GM21423 (cell line): ENCODE results near the gene CCDC148.

Experiments
- ATAC-seq: cut with Tn5 transposase; IDR thresholded peaks from one replicate; pipeline ENCODE4 v1.9.1; 2021; ENCODE audit warnings: mild to moderate bottlenecking, moderate library complexity; ENCODE audit not compliant: unreplicated experiment

The CCDC148 gene

DNA sequence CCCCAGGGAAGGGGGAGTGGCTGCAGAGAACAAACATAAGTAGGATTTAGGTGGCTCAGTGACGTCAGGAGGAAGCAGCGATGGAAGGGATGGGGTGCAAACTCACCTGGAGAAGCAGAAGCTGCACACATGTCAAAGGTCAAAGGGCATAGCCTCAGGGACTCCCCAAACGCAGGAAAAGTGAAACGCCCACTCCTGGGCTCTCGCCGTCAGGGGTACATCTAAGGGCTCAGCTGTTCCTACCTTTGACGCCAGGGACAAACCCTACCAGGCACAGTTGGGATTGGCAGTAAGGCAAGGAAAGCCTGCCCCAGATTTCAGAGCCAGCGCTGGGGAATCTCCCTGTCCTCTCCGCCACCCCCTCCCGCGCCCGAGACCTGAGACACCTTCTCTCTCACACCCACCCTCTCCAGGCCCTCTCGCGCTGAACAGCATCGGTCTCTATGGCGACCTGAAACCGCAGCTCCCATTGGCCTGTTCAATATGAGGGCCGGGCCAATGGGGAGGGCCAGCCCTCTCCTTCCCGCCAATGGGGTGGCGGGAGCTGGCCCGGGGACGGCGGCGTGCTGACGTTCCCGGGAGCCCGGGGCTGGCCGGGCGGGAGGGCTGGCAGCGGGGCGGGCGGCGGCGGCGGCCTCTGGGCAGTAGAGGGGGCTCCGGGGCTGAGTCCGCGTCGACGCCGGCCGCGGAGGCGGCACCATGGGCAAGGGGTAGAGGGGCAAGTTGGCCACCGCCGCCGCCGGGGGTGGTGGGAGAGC lies at the start of gene CCDC148, which contains the start of gene PKP4:
TSS of gene CCDC148 (minus strand) at position 445 of the 758 bp plus-strand sequence. CDS start at position 131, 314 bp downstream.
TSS of gene PKP4 (plus strand) at position 644 of the 758 bp plus-strand sequence. CDS start 76,233 bp downstream, outside the sequence.
- ATAC-seq = peak; percentile 92

DNA sequence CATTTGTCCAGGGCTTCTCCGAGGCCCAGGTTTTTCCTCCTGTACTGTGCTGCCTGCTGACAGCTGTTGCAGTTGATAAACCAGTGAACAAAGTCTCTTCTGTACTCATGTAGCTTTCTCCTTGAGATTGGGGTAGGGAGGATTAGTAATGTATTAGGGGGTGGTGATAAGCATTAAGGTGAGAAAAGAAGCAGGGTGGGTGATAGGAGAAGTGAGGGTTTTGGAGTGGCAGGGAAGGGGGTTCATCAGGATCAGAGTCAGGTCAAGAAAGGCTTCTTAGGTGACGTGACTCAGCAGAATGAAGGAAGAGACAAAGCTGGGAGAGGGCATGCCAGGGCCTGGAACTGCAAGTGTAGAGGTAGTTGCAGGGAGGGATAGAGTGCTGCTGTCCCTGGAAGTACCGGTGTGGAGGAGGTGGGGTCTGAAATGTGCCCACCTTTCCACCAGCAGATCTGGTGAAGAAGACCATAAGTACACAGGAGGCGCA lies 48.9 kb upstream of the CCDC148 start:
- no peak for ATAC-seq

DNA sequence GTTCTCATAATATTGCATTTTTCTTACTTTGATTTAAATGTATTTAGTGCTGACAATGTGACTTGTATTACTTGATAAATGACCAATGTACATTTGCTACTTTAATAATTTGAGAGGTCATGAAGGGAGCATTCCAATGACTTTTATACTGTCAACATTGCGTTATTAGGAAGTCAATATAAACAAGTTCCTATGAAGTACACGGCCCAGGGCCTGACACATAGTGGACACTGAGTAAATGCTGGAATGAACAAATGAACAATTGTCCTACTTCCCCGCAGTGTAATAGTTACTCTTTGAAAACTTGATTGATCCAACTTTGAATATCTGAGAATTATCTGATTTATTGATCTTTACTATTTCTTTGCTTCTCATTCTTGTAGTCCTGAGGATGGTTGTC lies 47.5 kb upstream of the CCDC148 start:
- no peak for ATAC-seq

DNA sequence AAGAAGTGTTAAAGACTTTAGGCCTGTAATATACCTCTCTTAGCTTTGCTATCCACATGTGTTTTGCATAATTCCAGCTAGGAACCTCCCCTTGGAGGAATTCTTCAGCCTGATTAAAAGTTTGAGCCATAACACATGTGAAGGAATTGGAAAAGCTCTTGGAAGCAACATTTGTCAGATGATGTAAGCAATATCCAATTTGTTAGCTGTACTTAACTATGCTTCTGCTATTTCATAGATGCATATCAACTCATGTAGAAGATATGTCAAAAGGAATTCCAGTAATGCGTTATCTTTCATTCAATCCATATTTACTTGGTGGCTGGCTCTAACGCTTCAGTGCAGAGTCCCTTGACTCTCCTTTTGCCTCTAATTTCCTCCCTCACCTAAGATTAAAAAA lies 46.4 kb upstream of the CCDC148 start:
- ATAC-seq = no peak

DNA sequence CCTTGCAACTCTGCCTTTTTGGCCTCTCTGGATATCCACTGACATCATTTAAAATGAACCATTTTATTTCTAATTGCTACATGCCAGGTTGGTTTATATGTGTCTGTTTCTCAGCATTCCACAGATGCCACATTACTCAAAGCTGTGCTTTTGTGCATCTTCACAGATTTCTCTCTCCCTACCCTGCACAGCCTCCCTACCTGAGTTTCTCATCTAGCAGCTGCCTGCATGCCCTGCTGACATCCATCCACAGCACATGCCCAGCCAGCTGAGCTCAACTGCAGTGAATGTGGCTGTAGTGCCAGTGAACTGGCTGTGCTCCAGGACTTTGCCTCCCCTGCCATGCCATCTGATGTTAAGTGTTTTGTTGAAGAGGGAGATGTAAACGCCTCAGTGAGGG lies 44.7 kb upstream of the CCDC148 start:
- no peak for ATAC-seq

DNA sequence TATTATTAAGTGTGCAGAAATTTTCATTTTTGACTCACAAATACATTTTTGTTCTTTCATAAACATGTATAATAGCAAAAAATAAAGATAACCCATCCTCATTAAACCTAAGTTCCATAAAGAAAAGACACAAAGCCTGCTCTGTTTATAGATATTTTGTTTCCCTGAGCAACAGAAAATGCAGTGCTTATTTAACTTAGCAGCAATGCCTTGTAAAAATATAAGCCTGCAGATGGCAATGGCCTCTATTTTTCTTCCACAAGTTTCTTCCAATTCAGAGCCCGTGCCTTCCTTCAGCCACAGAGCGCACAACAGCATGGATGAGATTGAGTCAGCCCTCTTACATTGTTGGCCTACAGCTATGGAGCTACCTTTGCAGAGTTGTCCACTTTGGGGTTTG lies 43.8 kb upstream of the CCDC148 start:
- ATAC-seq = no peak

DNA sequence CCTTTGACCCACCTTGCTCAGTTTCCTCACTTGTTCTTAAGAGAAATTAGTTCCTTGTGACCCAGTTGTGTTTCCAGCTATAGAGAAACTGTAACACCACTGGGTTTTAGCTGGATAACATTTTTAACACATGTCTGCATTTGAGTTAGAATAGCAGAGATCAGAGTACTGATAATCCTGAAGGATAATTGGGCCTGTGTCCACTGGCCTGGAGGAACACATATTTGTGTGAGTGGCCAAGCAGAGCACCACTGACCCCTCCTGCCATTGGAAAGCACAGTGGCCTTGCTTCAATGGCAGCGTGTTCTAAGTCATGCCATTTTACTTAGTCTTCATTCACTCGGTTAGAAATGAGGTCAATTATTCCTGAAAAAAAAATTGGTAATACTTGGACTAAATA lies 42.8 kb upstream of the CCDC148 start:
- ATAC-seq = no peak

DNA sequence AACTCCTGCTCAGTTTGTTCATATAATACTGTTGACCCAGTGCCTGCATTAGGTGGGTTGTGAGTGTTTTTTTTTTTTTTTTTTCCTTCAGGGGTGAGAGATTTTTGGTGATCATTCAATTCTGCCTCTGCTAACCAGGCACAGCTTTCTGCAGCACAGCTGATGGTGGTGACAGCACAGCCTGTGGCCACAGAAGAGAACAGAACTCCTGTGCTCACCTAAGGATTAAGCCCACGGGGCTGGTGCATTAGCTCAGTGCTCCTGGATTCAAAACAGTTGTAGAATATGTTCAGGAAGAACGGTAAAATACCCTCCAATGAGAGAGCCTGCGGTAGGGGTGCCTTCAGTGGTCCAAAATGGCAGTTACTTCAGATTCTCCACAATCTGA lies 42.2 kb upstream of the CCDC148 start:
- no peak for ATAC-seq

DNA sequence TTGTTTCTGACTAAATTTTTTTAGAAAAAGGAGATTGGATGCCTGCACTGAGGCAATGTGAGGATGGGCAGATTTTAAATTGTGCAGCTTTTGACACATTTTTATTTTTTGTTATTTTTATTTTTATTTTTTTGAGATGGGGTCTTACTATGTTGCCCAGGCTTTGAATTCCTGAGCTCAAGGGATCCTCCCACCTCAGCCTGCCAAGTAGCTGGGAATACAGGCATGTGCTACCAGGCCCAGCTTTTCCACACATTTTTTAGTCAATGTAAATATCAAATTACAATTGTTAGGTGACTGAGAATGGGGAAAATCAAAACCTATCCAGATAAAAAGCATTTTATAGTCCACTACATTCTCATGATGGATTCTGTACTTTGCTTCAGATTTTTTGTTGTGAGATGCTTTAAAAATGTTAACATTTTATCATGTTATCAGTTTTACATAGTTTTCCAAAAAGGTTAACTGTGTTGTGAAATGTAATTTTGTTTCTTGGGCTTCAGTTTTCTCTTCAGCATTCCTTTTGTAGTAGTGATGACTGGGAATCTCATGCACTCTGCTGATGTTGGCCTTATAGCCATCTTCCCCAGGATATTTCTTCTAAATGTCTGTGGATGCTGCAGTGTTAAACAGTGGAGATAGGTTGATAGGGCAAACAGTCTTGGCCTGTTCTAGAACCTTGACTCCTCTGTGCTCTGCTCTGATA lies 41.6 kb upstream of the CCDC148 start:
- ATAC-seq = no peak

DNA sequence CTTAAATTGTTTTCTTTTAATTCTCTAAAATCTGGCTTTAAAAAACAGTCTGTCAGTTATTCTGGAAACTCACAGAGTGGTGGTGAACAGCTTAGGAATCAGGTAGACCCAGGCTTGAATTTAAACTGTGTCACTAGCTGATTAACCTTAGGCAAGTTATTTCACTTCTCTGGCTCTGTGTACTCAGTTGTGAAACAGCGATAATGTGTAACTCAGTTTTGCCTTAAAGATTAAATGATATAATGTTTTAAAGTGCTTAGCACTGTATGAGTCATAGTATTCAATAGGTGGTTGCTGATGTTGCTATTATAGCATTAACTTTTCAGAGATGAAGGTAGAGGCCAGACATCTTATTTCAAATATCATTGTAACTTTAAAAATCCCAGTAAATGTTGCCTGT lies 40.9 kb upstream of the CCDC148 start:
- ATAC-seq = no peak

DNA sequence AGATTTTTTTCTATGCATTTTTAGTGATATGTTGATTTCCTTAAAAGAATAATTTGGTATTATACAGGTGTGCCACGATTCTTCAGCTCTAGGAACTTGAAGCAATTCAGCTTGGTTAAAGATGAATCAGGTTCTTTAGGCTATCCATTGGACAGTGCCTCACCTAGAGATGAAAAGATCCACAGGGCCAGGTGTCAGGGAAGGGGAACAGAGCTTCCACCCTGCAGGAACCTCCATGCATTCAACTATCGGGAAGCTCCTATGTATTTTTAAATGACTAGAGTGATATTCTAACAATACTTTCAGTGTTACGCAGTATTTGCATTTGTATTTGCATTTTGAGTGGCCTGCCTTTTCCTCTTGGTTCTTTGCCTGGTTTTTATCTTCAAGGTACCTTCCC lies 40.4 kb upstream of the CCDC148 start:
- ATAC-seq = no peak

DNA sequence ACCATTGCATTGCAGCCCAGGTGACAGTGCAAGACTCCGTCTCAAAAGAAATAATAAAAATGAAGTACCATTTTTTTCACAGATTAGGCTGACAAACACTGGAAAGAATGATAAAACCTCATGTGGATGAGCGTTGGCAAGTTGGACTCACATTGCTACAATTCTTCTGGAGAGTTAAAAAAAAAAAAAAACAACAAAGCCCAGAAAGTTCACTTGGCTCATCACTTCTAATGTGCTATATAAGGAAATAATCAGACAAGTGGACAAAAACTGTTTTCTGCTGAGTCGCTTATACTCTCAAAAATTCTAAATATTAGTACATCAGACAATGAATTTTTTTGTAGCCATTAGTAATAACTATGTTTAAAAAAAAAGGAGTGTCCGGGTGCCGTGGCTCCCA lies 38.6 kb upstream of the CCDC148 start:
- ATAC-seq = no peak

DNA sequence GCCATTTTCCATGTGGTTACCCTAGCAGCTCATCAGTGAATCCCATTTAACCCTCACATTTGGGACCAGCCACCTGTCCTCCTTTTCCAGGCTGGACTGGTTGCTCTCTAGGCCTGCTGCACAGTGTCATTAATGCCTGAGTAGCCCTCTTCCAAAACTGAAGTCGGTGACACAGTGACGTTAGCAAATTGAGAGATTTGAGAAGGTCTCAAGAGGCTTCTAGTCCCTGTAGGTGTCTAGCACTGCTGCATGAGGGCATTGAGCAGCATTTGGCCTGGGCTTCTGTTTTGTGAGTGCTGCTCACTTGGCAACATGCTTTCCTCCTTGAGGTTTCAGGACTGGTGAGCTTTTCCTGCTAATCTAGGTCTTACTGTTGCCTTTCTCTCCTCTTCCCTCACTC lies 36.9 kb upstream of the CCDC148 start:
- no peak for ATAC-seq

DNA sequence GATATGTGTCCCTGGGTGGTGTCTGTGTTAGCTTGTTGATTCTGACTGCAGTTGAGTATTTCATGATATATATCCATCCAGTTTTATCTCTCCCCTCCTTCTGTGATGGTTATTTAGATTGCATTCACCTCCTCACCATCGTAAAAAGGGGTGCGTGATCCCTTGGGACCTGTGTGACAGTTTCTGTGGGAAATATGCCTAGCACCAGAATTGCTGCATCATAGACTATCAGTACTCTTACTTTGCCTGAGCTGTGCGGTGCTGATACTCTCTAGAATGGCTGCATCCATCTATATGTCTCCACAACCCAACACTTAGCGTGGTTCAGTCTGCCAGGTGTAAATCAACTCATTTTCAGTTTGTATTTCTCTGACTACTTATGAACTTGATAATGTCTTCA lies 34.5 kb upstream of the CCDC148 start:
- no peak for ATAC-seq

DNA sequence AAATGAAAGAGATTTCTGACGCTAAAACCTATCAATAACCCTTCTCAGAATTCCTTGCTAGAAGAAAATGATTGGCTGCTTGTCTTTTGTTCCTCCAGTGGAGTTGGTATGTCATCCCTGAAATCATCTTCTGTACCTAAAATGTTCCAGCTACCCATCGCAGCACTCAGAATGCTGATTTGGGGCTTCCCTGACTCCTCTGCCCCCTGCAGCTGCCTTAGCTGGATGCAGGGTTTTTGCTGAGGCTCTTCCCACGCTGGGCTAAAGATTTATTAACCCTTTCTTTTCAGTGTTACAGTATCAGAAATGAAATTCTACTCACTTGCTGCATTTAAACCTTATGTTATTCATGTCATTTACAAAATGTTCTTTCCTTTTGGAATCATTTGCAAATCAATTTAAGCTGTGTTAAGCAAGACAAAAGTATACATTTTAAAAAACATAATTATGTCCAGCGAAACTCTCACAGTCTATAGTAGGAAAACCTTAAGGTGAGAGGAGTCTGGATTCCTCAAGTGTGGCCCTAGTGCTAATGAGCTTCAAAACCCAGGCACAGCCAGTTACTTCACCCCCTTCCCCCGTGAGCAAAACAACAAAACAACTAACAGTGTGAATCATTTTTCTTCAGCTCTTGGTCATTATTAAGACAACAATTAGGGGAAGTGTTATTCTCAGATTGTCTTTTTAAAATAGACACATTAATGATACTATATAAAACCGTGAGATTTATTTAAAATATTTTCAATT lies 33.0 kb upstream of the CCDC148 start:
- ATAC-seq = no peak

DNA sequence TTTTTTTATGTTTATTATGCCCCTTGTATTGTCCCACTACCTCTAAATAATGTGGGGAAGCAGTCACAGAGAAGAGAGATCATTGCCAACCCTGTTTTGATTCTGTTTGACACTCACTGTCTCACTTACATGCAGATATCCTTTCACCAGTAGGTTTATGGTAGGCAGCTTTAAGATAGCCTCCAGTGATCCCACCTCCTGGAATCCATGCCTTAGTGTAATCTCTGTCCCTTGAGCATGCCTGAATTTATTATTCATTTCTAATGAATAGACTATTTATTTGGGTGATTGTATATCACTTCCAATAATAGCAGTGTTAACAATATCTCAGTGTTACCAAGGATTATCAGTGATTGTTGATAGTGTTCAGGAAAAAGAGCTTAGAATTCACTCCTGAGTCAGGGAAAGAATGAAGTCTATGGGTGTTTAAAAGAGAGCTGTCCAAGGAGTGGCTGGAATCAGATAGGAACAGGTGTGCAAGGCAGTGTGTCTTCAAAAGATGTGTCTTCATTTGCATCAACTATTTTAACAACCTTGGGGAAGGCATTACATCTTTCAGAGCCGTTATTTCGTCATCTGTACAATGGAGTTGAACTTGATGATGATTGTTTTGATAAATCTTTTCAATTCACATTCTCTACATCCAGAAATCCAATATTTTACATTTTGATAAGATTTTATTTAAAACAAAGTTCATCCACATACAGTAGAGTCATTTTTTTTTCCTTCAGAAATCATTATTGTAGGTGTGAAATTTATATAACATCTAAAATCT lies 32.1 kb upstream of the CCDC148 start:
- ATAC-seq = no peak

DNA sequence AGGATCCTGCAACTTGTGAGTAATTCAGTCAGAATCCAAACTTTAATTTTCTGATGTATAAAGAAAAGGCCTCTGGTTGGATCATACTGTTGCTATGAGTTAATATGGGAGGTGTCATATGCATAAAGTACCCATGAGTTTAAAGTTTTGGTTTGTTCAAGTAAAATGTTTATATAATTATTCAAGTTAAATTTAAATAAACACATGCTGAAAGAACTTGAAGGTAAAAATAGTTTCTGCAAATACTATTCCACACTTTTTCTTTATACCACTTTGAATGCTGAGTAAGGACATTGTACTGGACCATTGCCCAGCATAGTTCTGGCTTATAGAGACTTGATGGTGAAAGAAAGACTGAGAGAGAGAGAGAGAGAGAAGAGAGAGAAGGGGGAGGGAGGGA lies 30.9 kb upstream of the CCDC148 start:
- no peak for ATAC-seq

DNA sequence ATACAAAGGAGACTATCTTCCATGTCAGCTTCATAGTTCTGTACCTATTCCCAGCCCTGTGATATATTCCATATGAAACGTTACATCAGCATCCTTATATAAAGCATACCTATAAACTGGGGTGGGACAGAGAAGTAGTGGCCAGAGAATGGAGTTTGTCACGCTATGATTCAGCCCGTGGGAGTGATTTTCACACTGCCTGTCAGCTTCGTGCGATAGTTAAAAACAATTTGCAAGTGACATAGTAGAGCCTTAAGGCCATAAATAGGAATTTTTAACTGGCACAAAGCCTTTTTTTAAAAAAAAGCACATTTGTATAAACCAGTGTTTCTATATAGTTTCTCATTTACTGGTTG lies 30.4 kb upstream of the CCDC148 start:
- no peak for ATAC-seq

DNA sequence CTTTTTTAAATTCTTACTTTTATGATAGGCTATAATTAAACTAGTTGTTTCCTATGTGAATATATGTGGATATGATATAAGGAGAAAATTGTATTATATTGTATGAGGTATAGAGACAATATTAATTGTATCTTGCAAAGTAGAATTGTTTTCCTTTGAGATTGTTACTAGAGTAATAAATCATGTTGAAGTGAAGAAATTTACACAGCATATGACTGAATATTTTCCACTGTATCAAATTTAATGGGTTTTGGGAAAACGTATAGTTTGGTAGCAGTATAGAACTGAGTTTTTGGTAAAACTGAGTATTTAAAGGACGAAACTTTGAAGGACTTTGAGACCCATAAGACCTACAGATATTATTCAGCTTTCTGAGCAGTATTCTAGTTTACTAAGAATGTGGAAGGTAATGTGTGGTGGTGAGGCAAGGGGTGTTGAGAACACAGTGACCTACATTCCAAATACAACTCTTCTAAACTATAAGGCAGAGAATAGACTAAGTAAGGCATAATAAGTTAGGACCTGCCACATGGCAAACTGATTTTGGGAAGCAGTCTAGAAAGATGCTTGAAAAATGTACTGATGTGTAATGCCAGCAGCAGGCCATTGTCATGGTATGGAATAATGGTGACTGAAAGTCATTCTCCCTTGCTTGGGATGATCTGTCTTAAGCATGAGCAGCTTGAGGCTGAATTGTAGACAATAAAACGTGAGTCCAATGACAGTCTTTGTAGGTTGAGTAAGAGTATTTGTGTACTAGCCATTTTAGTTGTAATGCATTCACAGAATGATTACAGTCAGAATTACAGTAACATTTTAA lies 29.8 kb upstream of the CCDC148 start:
- no peak for ATAC-seq
